ENCODE data around the gene DIP2C. TPM values are rescaled to one million over a fixed set of nuclear protein-coding genes. Genes with fewer than 3 reads are reported as not detected.

Gene DIP2C
- total RNA-seq, 1 donor from 2014 or later: 23.1 TPM

DNA sequence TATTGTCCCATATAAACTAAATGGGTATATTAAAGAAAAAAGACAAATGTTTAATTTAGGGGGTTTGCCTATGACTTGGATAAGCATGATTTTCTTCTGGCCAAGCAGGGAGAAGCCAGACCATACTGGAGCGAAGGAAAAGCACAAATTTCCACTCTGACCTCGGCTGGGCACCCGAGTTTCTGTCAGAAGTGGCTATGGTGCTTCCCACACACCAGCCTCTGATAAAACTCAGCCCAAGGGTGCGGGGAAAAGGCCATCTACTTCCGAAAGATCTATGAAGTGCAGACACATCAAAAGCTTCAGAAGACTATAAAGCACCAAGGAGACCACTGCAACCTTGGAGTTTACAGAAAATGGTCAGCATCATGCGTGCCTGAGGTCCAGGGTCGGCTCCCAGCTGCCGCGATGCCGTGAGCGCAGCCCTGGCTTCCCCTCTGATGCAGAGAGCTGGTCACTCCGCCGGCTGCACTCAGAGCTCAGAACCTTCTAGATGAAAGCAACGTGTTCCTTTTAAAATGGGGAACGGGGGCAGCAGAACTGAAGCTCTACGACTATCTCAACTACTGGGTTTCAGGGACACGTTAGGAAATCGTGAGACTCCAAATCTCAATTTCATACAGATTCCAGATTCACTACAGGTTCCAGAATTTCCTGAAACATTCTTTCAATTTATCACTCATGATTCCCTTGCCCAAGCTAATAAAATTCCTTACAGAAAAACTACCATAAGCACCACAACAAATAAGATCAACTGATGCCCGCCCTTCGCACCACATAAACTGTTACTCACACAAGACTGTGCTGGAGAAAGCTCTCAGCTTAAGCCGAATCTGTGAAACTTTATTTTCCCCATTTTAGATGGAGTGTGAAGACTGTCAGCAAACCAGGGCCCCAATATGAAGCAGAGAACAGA is 84.5 kb downstream of the DIP2C start:
- no peak overlapping the region for H3K27ac Mint-ChIP-seq
- no peaks in the 10 kb centered on the region for H3K9me3 Mint-ChIP-seq
- no peak for DNase-seq (ENCODE audit: extremely low spot score, unreplicated experiment)
- H3K4me1 Mint-ChIP-seq (ENCODE audit: unreplicated experiment): peaks cover 52% of the 10 kb centered on the region
- no peak overlapping the region for H3K4me3 Mint-ChIP-seq
- peaks cover 3% of the 10 kb centered on the region for H3K36me3 Mint-ChIP-seq
- TF ChIP-seq, protein P1, sequence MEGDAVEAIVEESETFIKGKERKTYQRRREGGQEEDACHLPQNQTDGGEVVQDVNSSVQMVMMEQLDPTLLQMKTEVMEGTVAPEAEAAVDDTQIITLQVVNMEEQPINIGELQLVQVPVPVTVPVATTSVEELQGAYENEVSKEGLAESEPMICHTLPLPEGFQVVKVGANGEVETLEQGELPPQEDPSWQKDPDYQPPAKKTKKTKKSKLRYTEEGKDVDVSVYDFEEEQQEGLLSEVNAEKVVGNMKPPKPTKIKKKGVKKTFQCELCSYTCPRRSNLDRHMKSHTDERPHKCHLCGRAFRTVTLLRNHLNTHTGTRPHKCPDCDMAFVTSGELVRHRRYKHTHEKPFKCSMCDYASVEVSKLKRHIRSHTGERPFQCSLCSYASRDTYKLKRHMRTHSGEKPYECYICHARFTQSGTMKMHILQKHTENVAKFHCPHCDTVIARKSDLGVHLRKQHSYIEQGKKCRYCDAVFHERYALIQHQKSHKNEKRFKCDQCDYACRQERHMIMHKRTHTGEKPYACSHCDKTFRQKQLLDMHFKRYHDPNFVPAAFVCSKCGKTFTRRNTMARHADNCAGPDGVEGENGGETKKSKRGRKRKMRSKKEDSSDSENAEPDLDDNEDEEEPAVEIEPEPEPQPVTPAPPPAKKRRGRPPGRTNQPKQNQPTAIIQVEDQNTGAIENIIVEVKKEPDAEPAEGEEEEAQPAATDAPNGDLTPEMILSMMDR (conservative IDR thresholded peaks at IDR 0.05): no peak
- peaks cover 3% of the 10 kb centered on the region for H3K27me3 Mint-ChIP-seq

DNA sequence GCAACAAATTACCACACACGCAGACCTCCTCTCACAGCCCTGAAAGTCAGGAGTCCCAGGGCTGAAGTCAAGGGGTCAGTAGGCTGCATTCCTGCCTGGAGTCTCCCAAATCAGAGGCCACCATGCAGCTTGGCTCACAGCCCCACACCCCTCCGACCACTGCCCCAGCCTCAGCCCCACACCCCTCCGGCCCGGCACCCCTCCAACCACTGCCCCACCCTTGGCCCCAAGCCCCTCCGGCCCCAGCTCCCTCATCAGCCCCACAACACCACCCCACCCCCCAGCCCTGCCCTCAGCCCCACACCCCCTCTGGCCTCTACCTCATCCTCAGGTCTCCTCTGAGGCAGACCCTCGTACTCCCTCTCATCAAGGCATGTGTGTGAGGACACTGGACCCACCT is 85.7 kb downstream of the DIP2C start:
- no peaks in the 10 kb centered on the region for H3K9me3 Mint-ChIP-seq
- H3K27me3 Mint-ChIP-seq: peaks cover 2% of the 10 kb centered on the region
- no peak for DNase-seq (ENCODE audit: extremely low spot score, unreplicated experiment)
- no peak overlapping the region for H3K4me3 Mint-ChIP-seq
- H3K36me3 Mint-ChIP-seq: peaks cover 2% of the 10 kb centered on the region
- H3K27ac Mint-ChIP-seq: no peak overlapping the region
- peaks cover 46% of the 10 kb centered on the region for H3K4me1 Mint-ChIP-seq (ENCODE audit: unreplicated experiment)
- TF ChIP-seq, protein P1 (conservative IDR thresholded peaks at IDR 0.05): no peak

DNA sequence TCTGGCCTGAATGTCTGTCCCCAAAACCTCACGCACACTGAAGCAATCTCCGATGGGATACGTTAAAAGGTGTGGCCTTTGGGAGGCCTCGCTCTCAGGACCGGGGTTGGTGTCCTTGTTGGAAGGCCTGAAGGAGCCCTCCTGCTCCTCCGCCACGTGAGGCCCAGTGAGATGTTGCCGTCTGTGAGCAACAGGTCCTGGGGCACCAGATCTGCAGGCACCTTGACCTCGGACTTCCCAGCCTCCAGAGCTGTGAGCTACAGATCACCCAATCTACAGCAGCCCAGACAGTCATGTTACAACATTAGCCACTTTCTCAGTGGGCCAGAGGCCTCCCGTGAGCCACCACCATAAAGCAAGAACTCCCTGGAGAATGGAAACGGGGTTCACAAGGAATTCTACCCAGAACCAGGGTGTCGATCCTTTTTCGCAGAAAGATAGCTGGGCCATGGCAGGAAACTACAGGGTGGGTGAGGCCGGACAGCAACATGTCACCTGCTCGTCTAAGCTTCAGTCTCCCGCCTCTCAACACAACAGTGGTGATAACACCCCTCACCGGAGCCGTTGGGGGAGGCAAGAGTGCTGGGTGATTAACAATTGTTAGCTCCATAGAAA is 87.0 kb downstream of the DIP2C start:
- Mint-ChIP-seq H3K27ac (no peak overlapping the region), H3K36me3 (no peaks in the 10 kb centered on the region), H3K4me1 (ENCODE audit: unreplicated experiment) (peaks cover 49% of the 10 kb centered on the region), H3K27me3 (no peaks in the 10 kb centered on the region), H3K9me3 (no peaks in the 10 kb centered on the region), H3K4me3 (no peak overlapping the region)
- TF ChIP-seq, protein P1 (conservative IDR thresholded peaks at IDR 0.05): no peak
- no peak for DNase-seq (ENCODE audit: extremely low spot score, unreplicated experiment)

DNA sequence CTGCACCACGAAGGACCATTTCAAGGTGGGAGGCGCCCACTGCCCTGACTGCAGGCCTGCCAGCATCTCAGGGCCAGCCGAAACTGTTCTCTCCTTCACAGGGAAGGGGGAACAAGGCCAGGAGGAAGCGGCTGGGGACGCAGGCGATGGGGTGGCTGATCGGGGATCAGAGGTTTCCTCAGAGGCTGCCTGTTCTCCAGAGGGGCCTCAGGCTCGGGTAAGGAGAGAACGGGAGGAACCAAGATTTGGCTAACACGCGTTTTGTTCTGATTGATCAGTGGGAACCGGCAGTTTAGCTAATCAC is 87.9 kb downstream of the DIP2C start:
- DNase-seq (ENCODE audit: extremely low spot score, unreplicated experiment): no peak
- no peak overlapping the region for H3K4me3 Mint-ChIP-seq
- TF ChIP-seq, protein P1 (conservative IDR thresholded peaks at IDR 0.05): no peak
- H3K27me3 Mint-ChIP-seq: no peaks in the 10 kb centered on the region
- peaks cover 44% of the 10 kb centered on the region for H3K4me1 Mint-ChIP-seq (ENCODE audit: unreplicated experiment)
- no peak overlapping the region for H3K27ac Mint-ChIP-seq
- no peaks in the 10 kb centered on the region for H3K9me3 Mint-ChIP-seq
- H3K36me3 Mint-ChIP-seq: no peaks in the 10 kb centered on the region

DNA sequence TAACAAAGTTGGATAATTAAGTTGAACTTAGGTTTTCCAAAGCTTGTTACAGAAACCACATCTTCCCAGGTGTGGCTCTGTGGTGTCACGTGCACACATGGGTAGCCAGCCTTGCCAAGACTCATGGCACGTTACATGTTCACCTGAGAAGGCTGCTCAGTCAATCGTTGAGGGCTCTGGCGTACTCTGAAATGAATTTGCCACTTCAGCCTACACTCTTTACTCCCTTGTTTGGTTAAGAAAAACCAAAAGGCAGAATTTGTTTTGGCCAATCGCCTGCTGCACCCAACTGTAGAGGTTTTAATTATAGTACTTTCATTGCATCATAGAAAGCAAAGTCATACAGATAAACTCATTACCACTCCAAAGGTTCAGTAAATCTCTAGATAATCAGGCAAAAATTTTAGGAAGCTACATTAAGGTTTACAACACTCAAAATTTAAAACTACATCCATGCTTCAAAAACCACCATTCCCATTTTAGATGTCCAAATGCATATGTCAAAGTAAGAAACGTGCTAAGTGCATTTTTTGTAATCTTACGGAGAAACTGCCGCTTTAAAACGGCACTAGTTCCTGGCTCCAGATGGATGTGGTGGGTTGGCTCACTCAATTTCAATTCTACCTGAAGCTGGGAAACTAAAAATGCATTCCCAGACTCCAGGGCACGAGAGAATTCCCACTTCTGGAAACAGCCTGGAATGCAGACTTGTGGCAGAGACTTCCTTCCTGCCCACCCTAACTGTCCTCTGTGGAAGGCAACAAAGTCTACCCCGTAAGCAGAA is 88.4 kb downstream of the DIP2C start:
- TF ChIP-seq, protein P1 (conservative IDR thresholded peaks at IDR 0.05): no peak
- no peak overlapping the region for H3K4me3 Mint-ChIP-seq
- H3K9me3 Mint-ChIP-seq: no peaks in the 10 kb centered on the region
- no peaks in the 10 kb centered on the region for H3K27me3 Mint-ChIP-seq
- DNase-seq (ENCODE audit: extremely low spot score, unreplicated experiment): no peak
- no peak overlapping the region for H3K27ac Mint-ChIP-seq
- peaks cover 40% of the 10 kb centered on the region for H3K4me1 Mint-ChIP-seq (ENCODE audit: unreplicated experiment)
- no peaks in the 10 kb centered on the region for H3K36me3 Mint-ChIP-seq

All from type B pancreatic cell (in vitro differentiated cells).